NCI-H2171 treated with DMSO at 0.1 percent for 48 hours (cell line): ENCODE data around the gene HYAL3.

Source experiments
- DNase-seq: peaks from one replicate; lab custom pipeline; 2025; lab: John Stamatoyannopoulos, UW

The HYAL3 gene

GRCh38 chr3:50298836-50299637 is at the start of gene HYAL3, which contains the start of gene NAA80:
HYAL3 (minus strand) TSS chr3:50299405; CDS start chr3:50295602, 3,803 bp downstream.
NAA80 (minus strand) TSS chr3:50299405; CDS start chr3:50297463, 1,942 bp downstream.
- peak; percentile 93 for DNase-seq

DNA sequence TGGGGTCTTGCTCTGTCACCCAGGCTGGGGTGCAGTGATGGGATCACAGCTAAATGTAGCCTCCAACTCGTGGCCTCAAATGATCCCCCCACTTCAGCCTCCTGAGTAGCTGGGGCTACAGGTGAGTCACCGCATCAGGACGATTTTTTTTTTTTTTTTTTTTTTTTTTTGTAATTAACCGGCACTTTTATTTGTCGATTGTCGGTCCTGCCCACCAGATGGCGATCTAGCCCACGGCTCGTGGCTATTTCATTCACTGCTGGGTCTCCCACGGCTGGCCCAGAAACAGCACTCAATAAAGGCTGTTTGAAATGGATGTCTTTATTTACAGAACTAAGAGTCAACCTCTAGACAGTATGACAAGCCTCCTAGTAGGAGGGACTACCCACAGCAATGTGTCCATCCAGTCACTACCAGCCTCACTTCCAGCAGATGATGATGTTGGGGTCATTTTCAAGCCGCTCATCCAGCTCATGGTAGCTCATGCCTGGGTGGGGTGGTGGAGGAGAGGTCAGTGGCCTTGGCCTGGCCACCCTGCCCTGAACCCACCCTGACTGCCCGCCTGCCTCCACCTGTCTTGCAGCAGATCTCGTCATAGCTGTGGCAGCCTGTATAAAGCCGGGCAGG is 48.1 kb upstream of the HYAL3 start:
- peak; percentile 57 for DNase-seq

DNA sequence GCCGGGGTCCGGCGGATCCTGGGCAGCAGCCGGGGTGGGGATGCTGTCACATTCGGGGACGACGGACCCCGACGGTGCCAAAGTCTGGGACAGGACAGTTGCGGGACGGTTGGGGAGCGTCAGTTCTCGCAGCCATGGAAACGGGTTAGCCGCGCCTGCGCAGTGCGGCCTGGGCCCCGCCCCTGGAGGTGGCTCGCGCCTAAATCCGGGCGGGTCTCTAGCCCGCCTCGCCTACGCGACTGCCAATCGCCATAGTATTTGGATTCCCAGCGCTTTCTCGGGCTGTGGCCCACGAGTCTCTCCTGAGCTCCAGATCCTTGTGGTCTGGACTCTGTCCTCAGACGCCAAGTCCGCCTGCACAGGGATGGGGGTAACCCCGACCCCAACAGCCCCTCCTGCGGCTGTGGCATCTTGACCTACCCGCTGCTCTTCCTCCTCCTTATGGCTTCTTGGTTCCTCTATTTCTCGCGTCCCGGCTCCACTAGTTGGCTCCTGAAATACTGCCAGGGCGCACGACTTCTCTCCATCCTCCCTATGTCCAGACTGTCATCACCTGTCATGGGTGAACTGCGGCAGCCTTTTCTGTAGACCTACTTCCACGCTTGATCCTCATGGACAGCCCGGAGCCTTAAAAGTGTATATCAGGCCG is 46.5 kb upstream of the HYAL3 start, which contains the start of gene ZMYND10:
TSS of gene ZMYND10 (minus strand) at position 147 of the 649 bp plus-strand sequence. CDS start 153 bp downstream, outside the sequence.
- no peak for DNase-seq

DNA sequence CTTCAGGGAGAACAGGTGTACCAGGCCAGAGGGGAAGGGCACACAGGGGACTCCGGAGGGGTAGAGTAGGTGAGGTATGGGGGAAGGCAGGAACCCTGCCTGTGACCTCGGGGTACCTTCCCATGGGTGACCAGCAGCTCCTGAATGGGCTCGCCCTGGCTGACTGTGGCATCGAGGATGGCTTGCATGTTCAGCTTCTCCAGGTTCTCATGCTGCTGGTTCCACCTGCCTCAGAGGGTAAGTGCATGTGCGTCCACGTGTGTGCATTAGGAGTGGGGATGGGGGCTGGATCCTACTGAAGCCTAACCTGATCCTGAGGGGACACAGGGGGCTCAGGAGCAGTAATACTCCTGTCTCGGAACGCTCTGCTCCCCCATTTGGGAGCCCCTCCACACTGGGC is 45.8 kb upstream of the HYAL3 start:
- no peak for DNase-seq

- DNase-seq = no peak
These were observed 43.8 kb upstream of the HYAL3 start for GRCh38 chr3:50342813-50343633.

GRCh38 chr3:50341996-50342650 is 42.9 kb upstream of the HYAL3 start:
- DNase-seq = no peak

DNA sequence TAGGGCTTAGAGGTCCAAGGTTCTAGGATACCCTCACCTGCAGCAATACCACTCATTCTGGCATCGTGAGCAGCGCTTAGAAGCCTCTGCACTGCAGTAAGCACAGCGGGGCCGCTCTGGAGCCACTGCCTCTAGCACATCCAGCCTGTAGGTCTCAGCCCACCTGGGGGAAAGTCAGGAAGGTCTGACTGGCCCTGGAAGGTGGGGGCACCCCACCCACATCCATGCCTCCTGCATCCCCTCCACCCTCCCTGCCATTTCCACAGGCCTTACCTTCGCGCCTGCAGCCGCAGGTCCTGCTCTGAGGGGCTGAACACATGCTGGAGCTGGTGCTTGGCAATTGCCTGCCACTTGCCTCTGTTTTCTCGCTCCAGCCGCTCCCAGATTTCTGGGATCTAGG is 42.3 kb upstream of the HYAL3 start:
- DNase-seq = no peak

GRCh38 chr3:50340448-50341329 is 41.5 kb upstream of the HYAL3 start, which contains the start of gene RASSF1:
RASSF1 (minus strand) TSS chr3:50340836; CDS start chr3:50340805, 31 bp downstream.
- DNase-seq = no peak

- DNase-seq = no peak
These were observed 40.9 kb upstream of the HYAL3 start for GRCh38 chr3:50340147-50340447.

DNA sequence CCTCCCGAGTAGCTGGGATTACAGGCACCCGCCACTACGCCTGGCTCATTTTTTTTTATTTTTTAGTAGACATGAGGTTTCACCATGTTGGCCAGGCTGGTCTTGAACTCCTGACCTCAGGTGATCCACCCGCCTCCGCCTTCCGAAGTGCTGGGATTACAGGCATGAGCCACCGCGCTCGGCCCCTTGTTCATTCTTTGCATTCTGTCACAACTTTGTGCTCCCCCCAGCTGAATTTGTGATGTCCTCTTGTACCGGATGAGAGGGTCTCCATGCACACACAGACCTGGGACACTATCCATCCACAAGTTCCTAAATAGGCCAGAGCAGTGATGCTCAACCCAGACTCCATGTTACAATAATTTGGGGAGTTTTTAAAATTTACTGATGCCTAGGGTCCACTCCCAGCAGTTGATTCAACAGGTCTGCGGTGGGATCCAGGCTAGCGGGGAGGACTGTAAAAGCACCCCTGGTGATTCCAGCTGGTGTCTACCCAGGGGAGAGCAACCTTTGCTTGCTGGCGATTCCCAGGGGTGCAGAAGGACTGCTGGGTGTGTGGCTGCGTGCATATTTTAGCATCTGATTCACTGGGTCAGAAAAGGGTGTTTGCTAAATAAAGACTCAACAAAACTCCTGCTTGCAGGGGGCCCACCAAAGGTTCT is 40.4 kb upstream of the HYAL3 start:
- DNase-seq = no peak

GRCh38 chr3:50338965-50339364 is 39.8 kb upstream of the HYAL3 start:
- no peak for DNase-seq

GRCh38 chr3:50337175-50337861 is 38.1 kb upstream of the HYAL3 start:
- peak; percentile 92 for DNase-seq

GRCh38 chr3:50336452-50337174 is 37.4 kb upstream of the HYAL3 start:
- DNase-seq = peak; percentile 6

GRCh38 chr3:50334339-50335075 is 35.3 kb upstream of the HYAL3 start:
- no peak for DNase-seq

- no peak for DNase-seq
These were observed 34.6 kb upstream of the HYAL3 start for GRCh38 chr3:50333744-50334328.

DNA sequence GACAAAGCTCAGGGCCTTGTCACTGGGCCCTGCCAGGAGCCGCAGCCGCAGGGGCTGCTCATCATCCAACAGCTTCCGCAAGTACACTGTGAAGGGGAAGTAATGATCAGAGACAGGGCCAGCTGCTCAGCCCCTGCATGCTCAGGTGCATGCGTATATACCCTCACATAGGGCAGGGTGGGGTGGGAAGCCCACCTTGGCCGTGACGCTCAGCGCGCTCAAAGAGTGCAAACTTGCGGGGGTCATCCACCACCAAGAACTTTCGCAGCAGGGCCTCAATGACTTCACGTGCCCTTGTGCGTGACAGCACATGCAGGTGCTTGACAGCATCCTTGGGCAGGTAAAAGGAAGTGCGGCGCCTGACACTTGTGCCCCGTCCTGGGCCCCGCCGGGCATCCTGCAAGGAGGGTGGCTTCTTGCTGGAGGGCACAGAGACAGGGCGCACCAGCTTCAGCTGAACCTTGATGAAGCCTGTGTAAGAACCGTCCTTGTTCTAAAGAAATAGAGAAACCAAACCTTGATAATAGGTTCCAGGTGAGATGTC is 32.2 kb upstream of the HYAL3 start:
- no peak for DNase-seq

- DNase-seq = no peak
These were observed 31.1 kb upstream of the HYAL3 start for GRCh38 chr3:50330330-50330729.
